Activated CD8-positive, alpha-beta memory T cell treated with anti-CD3 and anti-CD28 coated beads, Interleukin-2, amount 10 ng/mL, durations not matched to agents 7 days and 5 days (primary cell): ENCODE data around the gene NOX1. TPM values are rescaled to one million over a fixed set of nuclear protein-coding genes. Genes with fewer than 3 reads are reported as not detected.
A peak's percentile ranks its signal among the peaks of the same experiment; 100 is the strongest.
"Not testable (repeated sequence)": the region's sequence is repeated elsewhere in the genome, so short reads cannot be mapped to it uniquely, and the experiment has no call there.

Experiments
- ATAC-seq: fragments of 150-1000 bp; cut with Tn5 transposase; one replicate; pipeline ENCODE4 v1.10.0; 2021; ENCODE audit warnings: moderate library complexity
- CTCF ChIA-PET: fragments of 350-600 bp; sonication (Branson Sonifier 250); formaldehyde crosslinking; loops from one replicate; lab custom pipeline; 2021; ENCODE audit warnings: antibody characterized with exemption; lab: Charles Lee
- DNase-seq: peaks from one replicate; pipeline ENCODE4 v3.0.0-alpha.2; 2020
- H3K27ac Mint-ChIP-seq: one replicate; pipeline ENCODE4 v1.8.0; 2021; ENCODE audit warnings: mild to moderate bottlenecking, mixed read lengths
- H3K27me3 Mint-ChIP-seq: one replicate; pipeline ENCODE4 v1.8.0; 2021; ENCODE audit warnings: mixed read lengths
- H3K36me3 Mint-ChIP-seq: one replicate; pipeline ENCODE4 v1.8.0; 2021; ENCODE audit warnings: mild to moderate bottlenecking, mixed read lengths
- H3K4me1 Mint-ChIP-seq: one replicate; pipeline ENCODE4 v1.8.0; 2021; ENCODE audit warnings: mixed read lengths
- H3K4me3 Mint-ChIP-seq: one replicate; pipeline ENCODE4 v1.8.0; 2021; ENCODE audit warnings: mild to moderate bottlenecking, moderate library complexity, mixed read lengths
- H3K9me3 Mint-ChIP-seq: one replicate; pipeline ENCODE4 v1.8.0; 2022; ENCODE audit warnings: low read depth, mixed read lengths
- total RNA-seq, 2 experiments: library from RNA; stranded (reverse); gene quantifications; one replicate each; pipeline ENCODE4 v1.2.3, GENCODE V29; 2021

NOX1 gene
- total RNA-seq, 2 experiments from 2014 or later: not detected

DNA sequence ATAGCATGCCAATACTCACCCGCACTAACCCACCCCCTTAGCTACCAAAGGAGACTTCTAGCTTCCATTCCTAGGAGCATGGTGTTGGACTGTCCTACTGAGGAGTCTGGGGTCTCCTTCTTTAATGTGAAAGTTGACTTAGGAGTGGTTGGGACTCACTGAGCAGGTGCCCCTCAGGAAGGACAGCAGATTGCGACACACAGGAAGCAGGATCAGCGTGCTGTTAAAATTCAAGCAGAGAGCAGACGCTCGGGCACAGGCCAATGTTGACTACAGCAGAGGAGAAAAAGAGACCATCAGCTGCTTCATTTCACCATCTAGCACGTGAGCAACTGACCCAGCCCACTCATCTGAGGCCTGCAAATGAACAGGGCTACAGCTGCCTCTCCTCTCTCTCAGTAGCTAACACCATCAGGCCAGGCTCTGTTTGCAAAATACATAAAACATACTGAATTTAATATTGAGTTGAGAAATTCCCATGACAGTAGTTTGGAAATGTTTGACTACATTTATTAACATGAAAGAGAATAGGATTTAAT, 10.8 kb downstream of the NOX1 start:
- H3K27me3 Mint-ChIP-seq: peaks cover 12% of the 10 kb centered on the region
- no peak overlapping the region for H3K4me3 Mint-ChIP-seq
- no peaks in the 10 kb centered on the region for H3K4me1 Mint-ChIP-seq
- H3K36me3 Mint-ChIP-seq: no peaks in the 10 kb centered on the region
- DNase-seq (no peak), ATAC-seq (no peak)
- H3K27ac Mint-ChIP-seq: no peak overlapping the region
- no peaks in the 10 kb centered on the region for H3K9me3 Mint-ChIP-seq
- CTCF ChIA-PET: no interaction called here

DNA sequence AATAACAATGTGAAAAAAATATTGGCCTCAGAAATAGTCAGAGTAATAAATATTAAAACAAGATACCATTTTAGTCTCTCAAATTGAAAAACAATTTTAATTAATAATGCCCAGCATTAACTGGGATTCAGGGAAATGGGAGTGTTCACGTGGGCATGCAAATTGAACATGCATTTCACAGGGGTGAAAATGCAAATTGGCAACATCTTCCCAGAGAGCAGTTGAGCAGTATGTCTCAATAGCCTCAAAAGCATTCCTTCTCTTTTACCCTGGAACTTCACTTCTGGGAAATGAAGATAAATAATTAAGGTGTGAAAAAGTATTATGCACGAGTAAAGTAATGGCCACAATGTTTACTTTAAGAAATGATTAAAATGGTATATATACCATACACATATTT, 21.3 kb downstream of the NOX1 start:
- Mint-ChIP-seq H3K27me3 (no peaks in the 10 kb centered on the region), H3K4me3 (no peak overlapping the region), H3K4me1 (no peaks in the 10 kb centered on the region), H3K9me3 (no peaks in the 10 kb centered on the region), H3K27ac (no peak overlapping the region), H3K36me3 (no peaks in the 10 kb centered on the region)
- CTCF ChIA-PET: no interaction called here
- no peak for DNase-seq
- no peak for ATAC-seq

DNA sequence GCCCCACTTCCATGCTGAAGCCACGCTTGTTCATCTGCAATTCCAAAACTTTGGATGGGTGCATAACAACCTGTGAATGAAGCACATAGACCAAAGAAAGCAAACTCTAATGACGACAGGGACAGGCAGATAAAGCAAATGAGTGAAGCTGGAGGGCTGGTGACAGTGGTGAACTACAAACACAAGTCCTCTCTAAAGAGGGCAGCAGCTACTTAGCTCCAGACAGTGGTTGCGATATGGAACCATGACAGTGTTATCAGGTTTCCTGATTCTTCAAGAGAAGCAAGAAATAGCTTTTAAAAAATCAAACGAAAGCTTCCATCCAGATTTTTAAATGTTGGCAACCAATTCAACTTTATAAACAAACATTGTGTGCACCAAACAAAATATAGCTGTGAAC, 23.8 kb downstream of the NOX1 start:
- DNase-seq: no peak
- Mint-ChIP-seq H3K4me1 (no peaks in the 10 kb centered on the region), H3K27me3 (no peaks in the 10 kb centered on the region), H3K36me3 (no peaks in the 10 kb centered on the region), H3K4me3 (no peak overlapping the region), H3K27ac (no peak overlapping the region), H3K9me3 (no peaks in the 10 kb centered on the region)
- ATAC-seq: no peak
- CTCF ChIA-PET: no interaction called here

DNA sequence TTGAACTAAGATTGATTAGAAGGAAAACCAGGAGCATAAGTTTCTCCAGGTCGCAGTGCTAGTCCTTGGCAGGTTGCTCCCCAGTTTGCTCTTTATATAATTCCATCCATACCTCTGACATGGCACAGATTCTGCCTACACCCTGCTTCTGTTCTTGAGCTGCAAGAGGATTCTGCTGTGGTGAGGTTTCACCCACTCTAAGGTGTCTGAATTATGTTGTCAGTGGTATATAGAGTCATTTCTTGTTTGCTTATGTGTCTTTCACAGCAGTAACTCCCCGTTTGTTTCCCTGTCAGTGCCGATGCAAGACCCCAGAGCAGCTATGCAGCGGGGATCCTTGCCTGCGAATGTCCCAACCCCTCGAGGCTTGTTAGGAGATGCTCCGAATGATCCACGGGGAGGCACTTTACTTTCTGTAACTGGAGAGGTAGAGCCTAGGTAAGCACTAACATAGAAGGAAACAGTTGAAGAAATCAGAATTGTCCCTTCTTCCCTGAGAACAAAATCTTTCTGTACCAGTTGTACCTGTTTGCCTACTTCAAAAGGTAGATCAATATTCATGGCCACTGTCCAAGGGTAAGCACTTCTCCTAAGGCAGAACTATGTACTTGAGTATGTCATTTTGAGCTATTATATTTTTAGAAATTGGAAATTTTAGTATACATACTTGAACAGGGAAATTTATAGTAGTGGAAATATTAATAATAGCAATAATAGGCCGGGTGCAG, 42.8 kb downstream of the NOX1 start:
- DNase-seq (no peak), ATAC-seq (no peak)
- Mint-ChIP-seq H3K4me3 (no peak overlapping the region), H3K36me3 (peaks cover 51% of the 10 kb centered on the region), H3K9me3 (no peaks in the 10 kb centered on the region), H3K4me1 (peaks cover 25% of the 10 kb centered on the region), H3K27ac (peak overlapping the region; percentile 93), H3K27me3 (no peaks in the 10 kb centered on the region)
- CTCF ChIA-PET: no interaction called here

DNA sequence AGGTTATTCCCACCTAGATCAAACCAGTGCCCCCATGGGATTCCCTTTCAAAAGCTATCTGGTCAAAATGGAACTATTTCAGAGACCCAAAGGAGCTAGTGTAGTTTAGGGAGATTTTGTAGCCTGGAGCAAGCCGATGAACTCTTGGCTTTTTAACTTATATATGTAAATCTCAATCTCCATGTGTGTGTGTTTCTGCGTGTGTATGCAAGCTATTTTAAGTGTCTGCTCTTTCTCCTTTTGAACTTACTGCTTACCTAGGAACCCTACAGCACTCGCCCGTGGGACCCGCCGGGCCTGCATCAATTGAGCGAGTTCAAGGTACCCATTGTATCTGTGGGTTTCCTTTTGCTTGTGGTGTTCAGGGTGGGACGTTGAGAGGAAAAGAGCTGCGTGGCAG, 43.6 kb downstream of the NOX1 start:
- Mint-ChIP-seq H3K27me3 (no peaks in the 10 kb centered on the region), H3K36me3 (peaks cover 51% of the 10 kb centered on the region), H3K9me3 (no peaks in the 10 kb centered on the region), H3K4me3 (peak overlapping the region; percentile 52), H3K27ac (peak overlapping the region; percentile 93), H3K4me1 (peaks cover 25% of the 10 kb centered on the region)
- DNase-seq (no peak), ATAC-seq (no peak)
- CTCF ChIA-PET: no interaction called here

DNA sequence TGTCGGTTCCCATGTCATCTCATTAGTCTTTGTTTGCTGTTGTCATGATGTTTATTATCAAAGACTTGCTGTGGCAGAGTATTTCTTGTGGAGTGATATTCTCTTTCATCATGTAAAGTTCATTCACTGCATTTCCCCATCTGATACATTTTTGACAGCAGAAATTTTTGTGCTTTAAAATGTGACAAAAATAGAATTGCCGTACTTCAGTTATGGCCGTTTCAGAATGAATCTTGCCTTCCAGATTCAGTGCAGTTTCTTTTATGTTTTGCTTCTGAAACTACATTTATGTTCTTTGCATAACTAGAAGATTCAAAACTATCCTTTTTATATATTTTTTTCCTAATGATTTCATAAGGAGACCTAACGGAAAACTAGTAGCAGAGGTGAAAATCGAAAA, 44.0 kb downstream of the NOX1 start:
- H3K27ac Mint-ChIP-seq: peak overlapping the region; percentile 93
- DNase-seq (no peak), ATAC-seq (peak; percentile 15)
- peaks cover 25% of the 10 kb centered on the region for H3K4me1 Mint-ChIP-seq
- peaks cover 51% of the 10 kb centered on the region for H3K36me3 Mint-ChIP-seq
- H3K27me3 Mint-ChIP-seq: no peaks in the 10 kb centered on the region
- H3K4me3 Mint-ChIP-seq: peak overlapping the region; percentile 67
- H3K9me3 Mint-ChIP-seq: no peaks in the 10 kb centered on the region
- CTCF ChIA-PET: interaction anchor here (1.8 kb wide), 1 partner anchor 10 kb away, joined by 6 read pairs; the partner anchor contains the start of gene CSTF2

DNA sequence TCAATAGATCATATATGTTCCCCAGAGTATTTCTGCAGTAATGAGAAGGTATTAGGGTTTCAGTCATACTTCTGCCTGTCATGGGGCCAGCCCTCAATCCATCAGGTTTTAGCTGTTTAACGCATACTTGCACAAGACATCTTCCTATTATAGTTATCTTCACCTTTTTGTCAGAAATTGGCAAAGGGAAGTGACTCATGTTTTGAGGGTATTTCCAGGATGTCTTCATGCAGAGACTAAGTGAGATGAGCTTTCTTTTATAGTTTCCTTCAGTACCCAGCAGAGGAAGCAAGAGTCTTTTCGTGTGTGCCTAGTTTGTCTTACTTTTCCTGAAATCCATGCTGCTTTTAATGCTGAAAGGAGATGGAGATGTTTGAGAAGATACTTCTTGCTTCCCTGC, 44.4 kb downstream of the NOX1 start:
- Mint-ChIP-seq H3K4me1 (peaks cover 25% of the 10 kb centered on the region), H3K27ac (peak overlapping the region; percentile 93), H3K36me3 (peaks cover 54% of the 10 kb centered on the region), H3K9me3 (no peaks in the 10 kb centered on the region), H3K27me3 (no peaks in the 10 kb centered on the region), H3K4me3 (peak overlapping the region; percentile 67)
- CTCF ChIA-PET: interaction anchor here (0.5 to 1.8 kb wide), 2 partner anchors 9 to 268 kb away, joined by 3 to 6 read pairs; partner anchors contain the start of gene CSTF2
- ATAC-seq (peak; percentile 91), DNase-seq (no peak)

DNA sequence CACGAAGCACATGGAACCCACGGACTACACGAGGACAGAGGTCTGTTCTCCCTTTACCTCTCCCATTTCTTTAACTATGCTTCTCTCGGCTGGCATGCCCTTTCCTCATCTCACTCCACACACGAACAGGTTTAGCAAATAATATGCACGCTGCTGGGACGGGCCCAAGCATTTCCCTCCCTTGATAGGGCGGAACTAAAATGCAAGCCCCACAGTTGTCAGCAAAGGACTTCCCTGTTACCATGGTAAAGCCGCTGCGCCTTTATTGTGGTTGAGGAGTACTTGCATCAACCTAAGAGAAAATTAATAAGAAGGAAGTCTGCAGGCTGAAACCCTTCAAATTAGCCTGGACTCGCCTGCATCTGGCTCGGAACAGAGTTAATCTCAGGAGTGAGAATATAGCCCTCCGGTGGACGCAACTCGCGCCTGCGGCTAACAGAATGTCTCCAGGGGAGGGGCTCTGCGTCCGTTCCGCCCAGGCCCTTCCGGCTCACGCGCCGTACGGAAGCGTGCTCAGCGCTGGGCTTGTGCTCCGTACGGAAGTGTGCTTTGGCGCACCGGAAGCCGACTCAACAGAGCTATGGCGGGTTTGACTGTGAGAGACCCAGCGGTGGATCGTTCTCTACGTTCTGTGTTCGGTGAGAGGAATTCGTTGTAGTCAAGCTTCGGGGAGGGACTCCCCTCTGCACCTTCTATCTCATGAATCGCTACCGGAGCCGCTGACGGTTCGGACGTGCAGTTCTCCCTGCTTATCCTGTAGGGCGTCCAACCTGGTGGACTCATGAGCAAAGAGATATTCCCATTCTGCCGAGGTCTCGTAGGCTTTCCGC, 54.1 kb downstream of the NOX1 start, which contains the start of gene CSTF2:
Gene CSTF2 (plus strand): TSS at position 555 of the 830 bp plus-strand sequence. CDS start 26 bp downstream, at position 581.
- CTCF ChIA-PET: interaction anchor here (1.2 kb wide), 1 partner anchor 9 kb away, joined by 6 read pairs; no protein-coding TSS in a partner anchor
- peak within 1 kb of the TSS; percentile 82 for H3K27ac Mint-ChIP-seq
- peaks cover 21% of the 10 kb centered on the region for H3K36me3 Mint-ChIP-seq
- peak; percentile 99 for ATAC-seq
- peak; percentile 88 for DNase-seq
- H3K9me3 Mint-ChIP-seq: no peaks in the 10 kb centered on the region
- peak within 1 kb of the TSS; percentile 87 for H3K4me3 Mint-ChIP-seq
- H3K4me1 Mint-ChIP-seq: peaks cover 15% of the 10 kb centered on the region
- peaks cover 14% of the 10 kb centered on the region for H3K27me3 Mint-ChIP-seq

DNA sequence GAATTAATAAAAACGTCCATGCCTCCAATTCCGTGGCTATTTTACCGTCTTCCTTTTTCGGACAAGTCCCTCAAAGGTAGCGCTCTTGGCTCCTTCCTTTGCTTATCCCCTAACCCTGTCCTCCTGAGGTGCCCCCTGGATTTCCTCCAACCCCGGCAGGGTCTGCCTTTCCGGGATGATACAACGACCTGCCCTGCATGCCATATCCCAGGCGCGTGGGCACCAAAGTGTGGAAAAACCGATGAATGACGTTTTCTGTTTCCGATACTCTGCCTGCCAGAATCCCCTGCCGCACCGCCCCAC, 54.7 kb downstream of the NOX1 start:
- Mint-ChIP-seq H3K27ac (peak overlapping the region; percentile 82), H3K4me1 (peaks cover 15% of the 10 kb centered on the region), H3K9me3 (no peaks in the 10 kb centered on the region), H3K36me3 (peaks cover 17% of the 10 kb centered on the region), H3K27me3 (peaks cover 14% of the 10 kb centered on the region), H3K4me3 (peak overlapping the region; percentile 87)
- DNase-seq (no peak), ATAC-seq (no peak)
- CTCF ChIA-PET: no interaction called here

DNA sequence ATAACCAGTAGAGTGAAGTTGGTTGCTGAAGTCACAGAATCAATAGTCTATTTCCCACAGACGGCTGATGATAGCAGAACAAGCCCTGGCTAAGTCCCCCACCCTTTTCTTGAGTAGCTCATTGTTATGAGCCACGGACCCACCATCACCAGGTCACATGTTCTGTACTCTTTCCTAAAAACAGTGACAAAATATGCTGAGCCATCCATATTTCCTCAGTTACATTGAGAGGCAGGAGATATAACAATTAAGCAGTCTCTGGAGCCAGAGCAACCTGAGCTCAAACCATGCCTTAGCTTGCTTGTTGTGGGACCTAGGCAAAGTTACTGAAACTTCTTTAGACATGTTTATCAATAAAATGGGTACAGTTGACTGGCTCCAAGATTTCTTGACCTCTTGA, 56.8 kb downstream of the NOX1 start:
- H3K27me3 Mint-ChIP-seq: peaks cover 14% of the 10 kb centered on the region
- CTCF ChIA-PET: no interaction called here
- no peak for DNase-seq
- peaks cover 12% of the 10 kb centered on the region for H3K4me1 Mint-ChIP-seq
- no peaks in the 10 kb centered on the region for H3K9me3 Mint-ChIP-seq
- ATAC-seq: no peak
- H3K4me3 Mint-ChIP-seq: no peak overlapping the region
- H3K36me3 Mint-ChIP-seq: peaks cover 7% of the 10 kb centered on the region
- H3K27ac Mint-ChIP-seq: no peak overlapping the region

DNA sequence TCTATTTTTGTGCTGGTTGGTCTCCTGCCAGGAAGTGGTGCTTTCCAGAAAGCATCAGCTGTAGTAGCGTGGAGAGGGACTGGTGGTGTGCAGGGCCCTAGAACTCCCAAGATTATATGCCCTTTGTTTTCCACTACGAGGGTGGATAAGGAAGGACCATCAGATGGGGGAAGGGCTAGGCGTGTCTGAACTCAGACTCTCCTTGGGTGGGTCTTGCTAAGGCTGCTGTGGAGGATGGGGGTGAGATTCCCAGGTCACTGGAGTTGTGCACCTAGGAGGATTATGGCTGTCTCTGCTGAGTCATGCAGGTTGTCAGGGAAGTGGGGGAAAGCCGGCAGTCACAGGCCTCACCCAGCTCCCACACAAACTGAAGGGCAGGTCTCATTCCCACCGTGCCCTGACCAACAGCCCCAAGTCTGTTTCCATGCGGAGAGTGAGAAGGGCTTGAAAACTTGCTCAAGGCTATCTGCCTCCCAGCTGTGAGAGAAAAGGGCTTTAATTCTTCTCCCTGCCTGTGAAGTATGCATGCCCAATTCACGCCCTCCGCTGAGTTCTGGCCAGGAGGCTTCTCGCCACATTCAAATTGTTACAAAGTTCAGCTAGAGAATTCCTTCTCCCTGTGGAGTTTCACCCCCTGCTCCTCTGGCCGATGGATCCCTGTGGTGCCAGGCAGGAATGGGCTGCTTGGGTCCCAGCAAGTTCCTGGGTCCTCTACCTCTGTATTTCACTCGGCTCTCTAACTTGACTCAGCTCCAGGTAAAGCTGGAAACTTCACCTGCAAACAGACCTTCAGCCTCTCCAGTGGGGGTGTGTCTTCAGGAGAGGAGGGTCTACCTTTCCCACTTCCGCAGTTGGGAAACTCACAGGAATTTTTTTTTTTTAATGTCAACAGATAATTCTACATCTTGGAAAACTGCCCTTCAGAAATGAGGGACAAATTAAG, 61.7 kb downstream of the NOX1 start:
- no peaks in the 10 kb centered on the region for H3K4me1 Mint-ChIP-seq
- CTCF ChIA-PET: no interaction called here
- peaks cover 43% of the 10 kb centered on the region for H3K27me3 Mint-ChIP-seq
- no peaks in the 10 kb centered on the region for H3K36me3 Mint-ChIP-seq
- H3K27ac Mint-ChIP-seq: no peak overlapping the region
- no peaks in the 10 kb centered on the region for H3K9me3 Mint-ChIP-seq
- no peak overlapping the region for H3K4me3 Mint-ChIP-seq
- DNase-seq (no peak), ATAC-seq (no peak)

DNA sequence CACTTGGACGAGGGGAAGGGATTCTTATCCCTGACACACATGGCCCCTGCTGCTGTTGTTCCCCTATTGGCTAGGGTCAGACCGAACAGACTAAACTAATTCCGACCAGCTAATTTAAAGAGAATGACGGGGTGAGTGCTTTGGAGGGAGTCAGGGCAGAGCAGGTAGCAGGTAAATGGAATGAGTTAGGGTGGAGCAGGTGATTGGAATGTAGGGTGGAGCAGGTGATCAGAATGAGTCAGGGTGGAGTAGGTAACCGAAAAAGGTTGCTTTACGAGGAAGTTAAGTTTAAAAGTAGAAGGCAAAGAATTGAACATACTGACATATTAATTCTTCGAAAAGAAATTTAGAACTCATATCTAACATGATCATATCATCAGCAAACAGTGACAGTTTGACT, 65.9 kb downstream of the NOX1 start:
- CTCF ChIA-PET, H3K4me3 Mint-ChIP-seq, H3K27ac Mint-ChIP-seq, H3K36me3 Mint-ChIP-seq, H3K4me1 Mint-ChIP-seq, ATAC-seq, H3K9me3 Mint-ChIP-seq, DNase-seq: not testable (repeated sequence)
- peaks cover 40% of the 10 kb centered on the region for H3K27me3 Mint-ChIP-seq

DNA sequence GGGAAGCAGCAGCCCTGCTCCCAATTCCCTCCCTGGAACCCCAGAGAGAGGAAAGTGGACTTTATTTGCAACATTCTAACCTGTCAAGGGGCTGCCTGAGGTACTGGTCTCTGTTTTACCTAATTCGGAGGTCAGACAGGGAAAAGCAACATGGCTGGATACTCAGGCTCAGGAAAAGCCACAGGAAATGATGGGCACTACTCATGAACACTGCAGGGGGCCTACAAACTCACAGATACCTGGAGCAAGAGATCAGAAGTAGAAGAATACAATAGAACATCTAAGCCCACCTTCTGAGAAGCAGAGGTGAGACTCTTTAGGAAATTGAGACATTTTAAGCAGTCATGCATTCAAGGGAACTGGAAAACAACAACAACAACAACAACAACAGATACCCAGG, 69.4 kb downstream of the NOX1 start:
- ATAC-seq (no peak), DNase-seq (no peak)
- H3K27ac Mint-ChIP-seq: no peak overlapping the region
- peaks cover 31% of the 10 kb centered on the region for H3K27me3 Mint-ChIP-seq
- H3K4me1 Mint-ChIP-seq: no peaks in the 10 kb centered on the region
- no peak overlapping the region for H3K4me3 Mint-ChIP-seq
- no peaks in the 10 kb centered on the region for H3K36me3 Mint-ChIP-seq
- H3K9me3 Mint-ChIP-seq: no peaks in the 10 kb centered on the region
- CTCF ChIA-PET: no interaction called here
